K562 (cell line): Measurements from ENCODE around the gene NUDT5. TPM values are rescaled to one million over a fixed set of nuclear protein-coding genes. Genes with fewer than 3 reads are reported as not detected.
A peak's percentile ranks its signal among the peaks of the same experiment; 100 is the strongest.

Experiments used
- ATAC-seq: fragments of 200-7000 bp; cut with Tn5 transposase; 3 replicates; pipeline ENCODE4 v1.9.1; 2020; ENCODE audit warnings: moderate library complexity
- BruUV-seq: library from RNA; stranded (reverse); fragments of 400-500 nt; replicated peaks from 2 replicates; lab custom pipeline; 2021; lab: Mats Ljungman, UMichigan
- CTCF ChIA-PET: fragments of 300-600 bp; formaldehyde crosslinking; extraction: SDS; loops from one replicate; lab custom pipeline; 2021; ENCODE audit warnings: low intra/inter-chr PET ratio; lab: Yijun Ruan, JAX
- POLR2A ChIA-PET: fragments of 300-600, 350-650 bp; sonication (Branson Sonifier 250); formaldehyde crosslinking; extraction: SDS; loops from one replicate; lab custom pipeline; 2021; ENCODE audit warnings: antibody characterized with exemption, inconsistent platforms; lab: Yijun Ruan, JAX
- DNase-seq, 4 experiments: peaks; one replicate each; pipeline versions ENCODE4 v3.0.0 to v3.0.0-alpha.2; 2011 to 2018; ENCODE audit warnings: low spot score in 3 of 4, mixed read lengths in 3 of 4; ENCODE audit errors: extremely low read depth in 1 of 4
- FAIRE-seq: peaks from 2 replicates; lab custom pipeline; 2011; peaks lifted over from hg19 to GRCh38; lab: Jason Lieb, UNC
- H2AFZ ChIP-seq: 2 replicates; pipeline ENCODE4 v1.6.0; 2011; ENCODE audit warnings: low read depth, low read length, control low read depth, inconsistent platforms
- H3K27ac ChIP-seq: fragments of 200-600 bp; 3 replicates; pipeline ENCODE4 v1.8.0; 2011; ENCODE audit warnings: low read depth, mild to moderate bottlenecking, control low read depth, inconsistent platforms, low read length, moderate library complexity, mixed read lengths; ENCODE audit errors: extremely low read depth
- H3K27me3 ChIP-seq, 2 experiments: fragments of 300-600 bp in 1 of 2; 2 replicates in 1 of 2; 3 replicates in 1 of 2; pipeline versions ENCODE4 v1.6.0 to v1.8.0; 2011; ENCODE audit warnings: inconsistent platforms in 2 of 2, low read length in 2 of 2, mild to moderate bottlenecking in 1 of 2, mixed read lengths in 1 of 2, moderate library complexity in 1 of 2; ENCODE audit not compliant: control insufficient read depth in 2 of 2, insufficient read depth in 2 of 2
- H3K36me3 ChIP-seq: fragments of 300-600 bp; 3 replicates; pipeline ENCODE4 v1.8.0; 2011; ENCODE audit warnings: mild to moderate bottlenecking, low read length, inconsistent platforms; ENCODE audit not compliant: control insufficient read depth, insufficient read depth
- H3K4me1 ChIP-seq, 2 experiments: fragments of 200-600 bp in 1 of 2; replicated peaks in 1 of 2; 2 replicates in 1 of 2; 3 replicates in 1 of 2; pipeline versions ENCODE4 v1.5.1 to v1.8.0; 2011; ENCODE audit warnings: inconsistent platforms in 2 of 2, low read length in 2 of 2, mild to moderate bottlenecking in 1 of 2, mixed read lengths in 1 of 2, moderate library complexity in 1 of 2; ENCODE audit not compliant: control insufficient read depth in 2 of 2, insufficient read depth in 2 of 2
- H3K4me2 ChIP-seq: 2 replicates; pipeline ENCODE4 v1.6.1; 2011; ENCODE audit warnings: low read length, control low read depth, inconsistent platforms, mixed read lengths; ENCODE audit not compliant: insufficient read depth
- H3K4me3 ChIP-seq: fragments of 200-600 bp; sonication (generic), shearing (Covaris generic); 2 replicates; pipeline ENCODE4 v1.5.1; 2016; ENCODE audit warnings: control low read depth, inconsistent platforms
- H3K79me2 ChIP-seq: fragments of 200-600 bp; 3 replicates; pipeline ENCODE4 v1.8.0; 2011; ENCODE audit warnings: low read length, inconsistent platforms; ENCODE audit not compliant: control insufficient read depth, insufficient read depth
- H3K9ac ChIP-seq, 2 experiments: 2 replicates each; pipeline versions ENCODE4 v1.6.0 to v1.6.1; 2011; ENCODE audit warnings: low read depth in 2 of 2, low read length in 2 of 2, control low read depth in 1 of 2, inconsistent platforms in 1 of 2, mild to moderate bottlenecking in 1 of 2, mixed read lengths in 1 of 2; ENCODE audit not compliant: insufficient read depth in 1 of 2
- H3K9me1 ChIP-seq: one replicate; pipeline ENCODE4 v1.6.0; 2011; ENCODE audit warnings: inconsistent platforms, mild to moderate bottlenecking, low read length, moderate library complexity; ENCODE audit not compliant: control insufficient read depth, insufficient read depth
- H3K9me3 ChIP-seq: replicated peaks from 2 replicates; pipeline ENCODE4 v1.5.1; 2011; ENCODE audit warnings: low read depth, low read length, inconsistent platforms; ENCODE audit not compliant: control insufficient read depth, insufficient read depth
- H4K20me1 ChIP-seq: replicated peaks from 2 replicates; pipeline ENCODE4 v1.6.1; 2011; ENCODE audit warnings: low read length, inconsistent platforms, mixed read lengths; ENCODE audit not compliant: control insufficient read depth, insufficient read depth
- BRF1 ChIP-seq: IDR thresholded peaks from 3 replicates; pipeline ENCODE4 v1.6.1; 2011; ENCODE audit warnings: borderline replicate concordance, mild to moderate bottlenecking; ENCODE audit not compliant: insufficient read length; ENCODE audit errors: extremely low read depth
- MXD1 ChIP-seq: fragments of 250-450 bp; sonication (Bioruptor Pico); IDR thresholded peaks from 2 replicates; pipeline ENCODE4 v1.8.0; 2021; ENCODE audit warnings: borderline replicate concordance, mild to moderate bottlenecking, moderate library complexity; ENCODE audit not compliant: poor library complexity, severe bottlenecking
- NFIC ChIP-seq: fragments of 450-650 bp; IDR thresholded peaks from 2 replicates; pipeline ENCODE4 v1.6.1; 2017; ENCODE audit warnings: mild to moderate bottlenecking, inconsistent platforms
- NFYB ChIP-seq: IDR thresholded peaks from 2 replicates; pipeline ENCODE4 v1.6.1; 2011; ENCODE audit warnings: mild to moderate bottlenecking, moderate library complexity; ENCODE audit not compliant: insufficient read length; ENCODE audit errors: extremely low read depth
- WGBS: fragments of 100-300 bp; shearing (Covaris generic); methylation state at CpG from one replicate; pipeline ENCODE4 v1.1.6; 2016; ENCODE audit warnings: low coverage, mixed read lengths; ENCODE audit not compliant: insufficient coverage; ENCODE audit errors: missing lambda C conversion rate; 5-methylcytosine and 5-hydroxymethylcytosine counted together
- in situ Hi-C: fragments of 300-500 bp; cut with MboI; formaldehyde crosslinking; loops from 4 replicates; pipeline ENCODE4 v1.15.0; 2018; ENCODE audit warnings: inconsistent platforms, mixed read lengths
- intact Hi-C: fragments of 100-400 bp; cut with micrococcal nuclease; formaldehyde crosslinking; loops from 2 replicates; pipeline ENCODE4 v1.14.2; 2022
- polyA plus RNA-seq, 8 experiments: library from polyadenylated mRNA; depleted of rRNA in 4 of 8; stranded (reverse) in 5 of 8; unstranded in 3 of 8; fragments of >200 nt; fragmentation: Nextera tagmentation in 2 of 8; fragmentation: Illumina TruSeq in 1 of 8; extraction: Ambion mirVana in 2 of 8; extraction: Trizol in 1 of 8; gene quantifications; 2 replicates each; pipeline versions ENCODE4 v1.2.1 to v1.2.3, GENCODE V29; 2011 to 2014; ENCODE audit warnings: inconsistent platforms in 1 of 8, missing spikeins in 1 of 8
- total RNA-seq, 7 experiments: library from RNA; depleted of rRNA in 6 of 7; stranded (reverse); fragments of >200 nt in 6 of 7; fragmentation: Illumina TruSeq in 2 of 7; extraction: Trizol in 2 of 7; gene quantifications; 2 replicates each; pipeline versions ENCODE4 v1.2.1 to v1.2.3, GENCODE V29; 2011 to 2021; ENCODE audit warnings: low replicate concordance in 1 of 7

The NUDT5 gene
- total and polyA plus RNA-seq, 9 of the 15 experiments (the other 6 are each of a cell fraction or from before 2014, with no cell fraction given) = 87.7 to 422 (median 186) TPM

GRCh38 chr10:12214093-12214492 lies 18.4 kb upstream of the NUDT5 start:
- intact Hi-C loops (no loop called here), in situ Hi-C loops (no loop called here)
- no peak for FAIRE-seq
- Histone ChIP-seq H3K9ac (no peak overlapping the region), H3K9me3 (no peaks in the 10 kb centered on the region), H2AFZ (no peak overlapping the region), H3K79me2 (peaks cover 31% of the 10 kb centered on the region), H3K4me2 (no peak overlapping the region), H3K27me3 (no peaks in the 10 kb centered on the region)
- WGBS = 87% methylated on average over 4 of the region's 4 CpGs
- CTCF ChIA-PET = interaction anchor here (0.7 to 1.4 kb wide), 3 partner anchors 10 to 1157 kb away, joined by 3 to 4 read pairs (median 3); no protein-coding TSS in a partner anchor
- no TSS peak for BruUV-seq
- TF ChIP-seq MXD1 (CRISPR knock-in tag) (no peak), NFYB (no peak)
- TF ChIP-seq, all 486 proteins: peak for 0
- no peaks in the 10 kb centered on the region for H4K20me1 ChIP-seq
- POLR2A ChIA-PET = interaction anchor here (0.6 to 1.1 kb wide), 2 partner anchors 10 to 20 kb away, joined by 3 read pairs; no protein-coding TSS in a partner anchor
- H3K36me3 ChIP-seq = peaks cover 87% of the 10 kb centered on the region
- ATAC-seq = no peak
- no peak overlapping the region for H3K27ac ChIP-seq
- no peak overlapping the region for H3K4me3 ChIP-seq
- no peaks in the 10 kb centered on the region for H3K9me1 ChIP-seq
- peaks cover 0 to 2% of the 10 kb centered on the region in 2 experiments; a peak in 3 of 5 replicates for H3K4me1 ChIP-seq
- no peak for DNase-seq

DNA sequence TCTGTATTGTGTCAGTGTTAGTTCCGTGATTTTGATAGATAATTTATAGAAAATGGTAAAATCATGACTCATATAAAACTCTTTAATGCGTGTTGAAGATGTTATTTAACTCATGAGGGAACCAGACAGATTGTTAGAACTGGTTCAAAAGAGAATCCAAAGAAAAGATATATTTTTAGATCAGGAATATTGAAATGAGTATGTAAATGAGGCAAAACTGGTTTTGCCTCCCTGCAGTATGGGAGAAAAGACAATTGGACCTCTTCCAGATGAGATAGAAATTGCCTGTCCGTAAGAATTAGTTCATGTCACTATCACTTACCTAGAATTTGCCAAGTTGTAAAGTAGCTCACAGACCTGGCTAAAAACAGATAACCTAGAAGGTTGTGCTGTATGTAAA lies 17.9 kb upstream of the NUDT5 start:
- Histone ChIP-seq H4K20me1 (no peaks in the 10 kb centered on the region), H3K27ac (no peak overlapping the region), H2AFZ (no peak overlapping the region), H3K79me2 (peaks cover 35% of the 10 kb centered on the region), H3K4me3 (no peak overlapping the region), H3K9me1 (no peaks in the 10 kb centered on the region), H3K9me3 (no peaks in the 10 kb centered on the region), H3K4me2 (no peak overlapping the region), H3K27me3 (no peaks in the 10 kb centered on the region), H3K36me3 (peaks cover 85% of the 10 kb centered on the region), H3K9ac (no peak overlapping the region), H3K4me1 (peaks cover 0 to 4% of the 10 kb centered on the region in 2 experiments; a peak in 3 of 5 replicates)
- 51% methylated on average over 3 of the region's 3 CpGs for WGBS
- no peak for DNase-seq
- no peak for FAIRE-seq
- peak; percentile 48 for ATAC-seq
- ChIA-PET POLR2A (interaction anchor here (1.1 kb wide), 1 partner anchor 11 kb away, joined by 3 read pairs; no protein-coding TSS in a partner anchor), CTCF (no interaction called here)
- in situ Hi-C loops = no loop called here
- BruUV-seq = no TSS peak
- no peak for TF ChIP-seq BRF1
- TF ChIP-seq NFIC = peak; percentile 42; the same call in 1 of the 2 replicates
- intact Hi-C loops = no loop called here
